Progenitor cell of endocrine pancreas (in vitro differentiated cells): ENCODE measurements around the gene FAM120C. TPM values are rescaled to one million over a fixed set of nuclear protein-coding genes. Genes with fewer than 3 reads are reported as not detected.

Experiments
- DNase-seq: peaks from one replicate; pipeline ENCODE4 v3.0.0; 2021; ENCODE audit warnings: low spot score; ENCODE audit not compliant: unreplicated experiment
- H3K27ac Mint-ChIP-seq: 2 replicates; pipeline ENCODE4 v1.8.0; 2021; ENCODE audit warnings: mild to moderate bottlenecking, moderate library complexity, mixed read lengths
- H3K27me3 Mint-ChIP-seq: 2 replicates; pipeline ENCODE4 v1.8.0; 2021; ENCODE audit warnings: mixed read lengths
- H3K36me3 Mint-ChIP-seq: 2 replicates; pipeline ENCODE4 v1.8.0; 2022; ENCODE audit warnings: mixed read lengths; ENCODE audit not compliant: insufficient read depth
- H3K4me1 Mint-ChIP-seq: 2 replicates; pipeline ENCODE4 v1.8.0; 2021; ENCODE audit warnings: low read depth, mixed read lengths
- H3K4me3 Mint-ChIP-seq: 2 replicates; pipeline ENCODE4 v1.8.0; 2021; ENCODE audit warnings: low read depth, mild to moderate bottlenecking, moderate library complexity, mixed read lengths
- H3K9me3 Mint-ChIP-seq: 2 replicates; pipeline ENCODE4 v1.8.0; 2021; ENCODE audit warnings: low read depth, mixed read lengths
- total RNA-seq: library from RNA; stranded (reverse); gene quantifications from 2 replicates; pipeline ENCODE4 v1.2.1, GENCODE V29; 2021
- TF ChIP-seq, protein P1 (sequence below): fragments of 200-600 bp; sonication (generic); IDR thresholded peaks from one replicate; pipeline ENCODE4 v1.5.0; 2021; ENCODE audit warnings: antibody characterized with exemption, mild to moderate bottlenecking; ENCODE audit not compliant: unreplicated experiment

The FAM120C gene
- total RNA-seq, 1 donor from 2014 or later: 12.4 TPM

DNA sequence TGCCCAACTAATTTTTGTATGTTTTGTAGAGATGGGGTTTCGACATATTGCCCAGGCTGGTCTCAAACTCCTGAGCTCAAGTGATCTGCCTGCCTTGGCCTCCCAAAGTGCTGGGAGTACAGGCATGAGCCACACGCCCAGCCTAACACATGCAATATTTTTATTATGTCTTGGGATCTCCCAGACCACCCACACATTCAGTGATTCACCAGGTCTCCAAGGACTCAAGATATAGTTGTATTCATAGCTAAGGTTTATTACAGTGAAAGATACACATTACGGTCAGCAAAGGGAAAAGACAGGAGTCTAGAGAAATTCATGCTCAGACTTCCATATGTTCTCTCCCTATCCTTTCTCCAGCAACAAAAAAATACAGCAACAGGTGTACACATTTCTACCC, 25.5 kb upstream of the FAM120C start:
- Mint-ChIP-seq H3K4me1 (no peaks in the 10 kb centered on the region), H3K9me3 (peaks cover 7% of the 10 kb centered on the region), H3K4me3 (no peak overlapping the region), H3K27ac (no peak overlapping the region), H3K36me3 (peaks cover 3% of the 10 kb centered on the region), H3K27me3 (no peaks in the 10 kb centered on the region)
- DNase-seq: no peak
- TF ChIP-seq, protein P1, sequence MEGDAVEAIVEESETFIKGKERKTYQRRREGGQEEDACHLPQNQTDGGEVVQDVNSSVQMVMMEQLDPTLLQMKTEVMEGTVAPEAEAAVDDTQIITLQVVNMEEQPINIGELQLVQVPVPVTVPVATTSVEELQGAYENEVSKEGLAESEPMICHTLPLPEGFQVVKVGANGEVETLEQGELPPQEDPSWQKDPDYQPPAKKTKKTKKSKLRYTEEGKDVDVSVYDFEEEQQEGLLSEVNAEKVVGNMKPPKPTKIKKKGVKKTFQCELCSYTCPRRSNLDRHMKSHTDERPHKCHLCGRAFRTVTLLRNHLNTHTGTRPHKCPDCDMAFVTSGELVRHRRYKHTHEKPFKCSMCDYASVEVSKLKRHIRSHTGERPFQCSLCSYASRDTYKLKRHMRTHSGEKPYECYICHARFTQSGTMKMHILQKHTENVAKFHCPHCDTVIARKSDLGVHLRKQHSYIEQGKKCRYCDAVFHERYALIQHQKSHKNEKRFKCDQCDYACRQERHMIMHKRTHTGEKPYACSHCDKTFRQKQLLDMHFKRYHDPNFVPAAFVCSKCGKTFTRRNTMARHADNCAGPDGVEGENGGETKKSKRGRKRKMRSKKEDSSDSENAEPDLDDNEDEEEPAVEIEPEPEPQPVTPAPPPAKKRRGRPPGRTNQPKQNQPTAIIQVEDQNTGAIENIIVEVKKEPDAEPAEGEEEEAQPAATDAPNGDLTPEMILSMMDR: no peak

DNA sequence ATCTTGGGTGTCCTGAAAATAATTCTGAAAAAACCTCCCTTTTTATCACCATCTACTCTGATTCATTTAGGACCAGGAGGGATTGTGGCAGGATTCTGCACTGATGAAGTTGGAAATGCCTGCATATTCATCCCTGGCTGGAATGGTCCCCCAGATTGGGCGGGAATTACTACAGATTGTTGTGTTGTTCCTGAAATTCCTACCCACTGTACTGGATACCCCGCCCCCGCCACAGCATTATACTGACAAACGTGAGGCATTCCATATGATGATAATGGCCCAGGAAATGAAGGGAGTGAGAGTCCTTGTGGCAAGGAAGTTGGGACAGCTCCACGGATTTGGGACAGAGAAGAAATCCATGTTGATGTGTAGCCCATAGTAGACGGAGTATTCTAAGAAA, 15.2 kb upstream of the FAM120C start:
- no peaks in the 10 kb centered on the region for H3K4me1 Mint-ChIP-seq
- TF ChIP-seq, protein P1: no peak
- peaks cover 9% of the 10 kb centered on the region for H3K9me3 Mint-ChIP-seq
- H3K4me3 Mint-ChIP-seq: no peak overlapping the region
- no peak overlapping the region for H3K27ac Mint-ChIP-seq
- peaks cover 8% of the 10 kb centered on the region for H3K36me3 Mint-ChIP-seq
- DNase-seq: no peak
- H3K27me3 Mint-ChIP-seq: no peaks in the 10 kb centered on the region

- H3K9me3 Mint-ChIP-seq: peaks cover 12% of the 10 kb centered on the region
- peaks cover 8% of the 10 kb centered on the region for H3K36me3 Mint-ChIP-seq
- TF ChIP-seq, protein P1: no peak
- no peaks in the 10 kb centered on the region for H3K4me1 Mint-ChIP-seq
- H3K27ac Mint-ChIP-seq: no peak overlapping the region
- DNase-seq: no peak
- H3K4me3 Mint-ChIP-seq: no peak overlapping the region
- no peaks in the 10 kb centered on the region for H3K27me3 Mint-ChIP-seq
Measured at GRCh38 chrX:54194982-54195588, 12.0 kb upstream of the FAM120C start.

- Mint-ChIP-seq H3K27me3 (no peaks in the 10 kb centered on the region), H3K4me1 (no peaks in the 10 kb centered on the region), H3K27ac (no peak overlapping the region), H3K9me3 (peaks cover 4% of the 10 kb centered on the region), H3K4me3 (no peak overlapping the region), H3K36me3 (peaks cover 2% of the 10 kb centered on the region)
- TF ChIP-seq, protein P1: no peak
- no peak for DNase-seq
Measured at GRCh38 chrX:54193085-54193821, 10.2 kb upstream of the FAM120C start.

DNA sequence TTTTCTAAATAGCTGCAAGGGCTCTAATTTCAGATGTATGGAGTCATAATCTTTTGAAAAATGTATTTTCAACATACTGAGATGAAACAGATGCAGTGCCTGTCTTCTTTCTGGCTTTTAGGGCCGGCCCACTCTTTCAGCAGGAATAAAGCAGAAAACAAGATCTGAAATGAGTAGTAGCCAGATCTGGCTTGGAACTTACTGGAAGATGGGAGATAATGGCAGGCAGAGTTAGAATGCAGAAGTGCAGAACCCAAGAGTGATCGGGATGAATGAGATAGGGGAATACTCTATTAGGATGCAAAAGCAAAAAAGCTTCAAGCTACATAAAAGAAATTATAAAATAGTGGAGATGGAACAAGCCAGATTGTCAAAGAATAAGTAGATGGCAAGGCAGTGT, 1.4 kb upstream of the FAM120C start:
- peaks cover 4% of the 10 kb centered on the region for H3K9me3 Mint-ChIP-seq
- no peaks in the 10 kb centered on the region for H3K27me3 Mint-ChIP-seq
- TF ChIP-seq, protein P1: no peak
- H3K4me3 Mint-ChIP-seq: no peak overlapping the region
- H3K36me3 Mint-ChIP-seq: no peaks in the 10 kb centered on the region
- no peak for DNase-seq
- H3K4me1 Mint-ChIP-seq: peaks cover 22% of the 10 kb centered on the region
- no peak overlapping the region for H3K27ac Mint-ChIP-seq
